HepG2 (cell line): ENCODE results near the gene OR10AD1. TPM values are rescaled to one million over a fixed set of nuclear protein-coding genes. Genes with fewer than 3 reads are reported as not detected.

ENCODE experiments used
- CENPBD1 ChIP-seq: sonication (generic); formaldehyde crosslinking; IDR thresholded peaks from 2 replicates; pipeline ENCODE4 v1.8.0; 2022; ENCODE audit warnings: missing genetic modification reagents, low read depth, mild to moderate bottlenecking, borderline replicate concordance
- CSRNP2 ChIP-seq: sonication (generic); formaldehyde crosslinking; conservative IDR thresholded peaks from 2 replicates; pipeline ENCODE4 v1.8.0; 2022; ENCODE audit warnings: low read depth, missing genetic modification reagents
- GATAD1 ChIP-seq: IDR thresholded peaks from 2 replicates; pipeline ENCODE4 v1.6.1; 2016; ENCODE audit warnings: missing genetic modification reagents, missing compliant biosample characterization
- GMEB2 ChIP-seq: IDR thresholded peaks from 2 replicates; pipeline ENCODE4 v1.6.1; 2016; ENCODE audit warnings: missing biosample characterization, missing genetic modification reagents, low read depth
- GPBP1L1 ChIP-seq: sonication (generic); formaldehyde crosslinking; IDR thresholded peaks from 2 replicates; pipeline ENCODE4 v1.5.0; 2020; ENCODE audit warnings: mild to moderate bottlenecking, missing genetic modification reagents
- JARID2 ChIP-seq: sonication (generic); formaldehyde crosslinking; IDR thresholded peaks from 2 replicates; pipeline ENCODE4 v1.8.1; 2023; ENCODE audit warnings: missing genetic modification reagents, inconsistent platforms; ENCODE audit not compliant: insufficient replicate concordance
- KIAA2018 ChIP-seq: sonication (generic); formaldehyde crosslinking; IDR thresholded peaks from 2 replicates; pipeline ENCODE4 v1.5.0; 2020; ENCODE audit warnings: mild to moderate bottlenecking, missing genetic modification reagents, borderline replicate concordance
- MBD4 ChIP-seq: IDR thresholded peaks from 2 replicates; pipeline ENCODE4 v1.6.1; 2012; ENCODE audit warnings: low read length, inconsistent platforms, borderline replicate concordance
- PRDM4 ChIP-seq: sonication (generic); formaldehyde crosslinking; IDR thresholded peaks from 2 replicates; pipeline ENCODE4 v1.9.0; 2021; ENCODE audit warnings: missing genetic modification reagents, borderline replicate concordance
- PRPF4 ChIP-seq: fragments of 200-400 bp; formaldehyde crosslinking; IDR thresholded peaks from 2 replicates; pipeline ENCODE4 v1.6.1; 2016; ENCODE audit warnings: low read length, low read depth; ENCODE audit not compliant: poor library complexity, severe bottlenecking
- ZNF264 ChIP-seq: sonication (generic); formaldehyde crosslinking; IDR thresholded peaks from 2 replicates; pipeline ENCODE4 v1.4.0; 2020; ENCODE audit warnings: missing genetic modification reagents
- ZNF30 ChIP-seq: sonication (generic); formaldehyde crosslinking; IDR thresholded peaks from 2 replicates; pipeline ENCODE4 v1.5.0; 2020; ENCODE audit warnings: mild to moderate bottlenecking, missing genetic modification reagents
- polyA plus RNA-seq, 8 experiments: library from polyadenylated mRNA; depleted of rRNA in 3 of 8; stranded (reverse) in 7 of 8; unstranded in 1 of 8; fragments of >200 nt; fragmentation: Illumina TruSeq in 4 of 8; extraction: Trizol in 4 of 8; gene quantifications; 2 replicates each; pipeline versions ENCODE4 v1.2.1 to v1.2.3, GENCODE V29; 2011 to 2016; ENCODE audit warnings: low read depth in 4 of 8, missing spikeins in 1 of 8, mixed read lengths in 1 of 8; ENCODE audit not compliant: insufficient read depth in 1 of 8
- total RNA-seq, 5 experiments: library from RNA; depleted of rRNA; stranded (reverse); fragments of >200 nt; fragmentation: Illumina TruSeq; extraction: Trizol; gene quantifications; 2 replicates each; pipeline ENCODE4 v1.2.3, GENCODE V29; 2016; ENCODE audit warnings: low read depth in 1 of 5

Gene OR10AD1
- total and polyA plus RNA-seq, 2 of the 13 experiments (the other 11 are each of a cell fraction or from before 2014, with no cell fraction given), result not detected

- no peak for TF ChIP-seq PRDM4 (CRISPR knock-in tag)
- no peak for TF ChIP-seq CSRNP2 (CRISPR knock-in tag)
- TF ChIP-seq ZNF264 (CRISPR knock-in tag), result no peak
- no peak for TF ChIP-seq GMEB2 (CRISPR knock-in tag)
- no peak for TF ChIP-seq MBD4
- TF ChIP-seq GATAD1 (CRISPR knock-in tag), result no peak
- TF ChIP-seq CENPBD1 (CRISPR knock-in tag), result no peak
- TF ChIP-seq JARID2 (CRISPR knock-in tag), result no peak
- no peak for TF ChIP-seq KIAA2018
- no peak for TF ChIP-seq GPBP1L1 (CRISPR knock-in tag)
- TF ChIP-seq ZNF30, result no peak
- TF ChIP-seq PRPF4, result no peak
Measured at GRCh38 chr12:48180424-48180823, 22.7 kb downstream of the OR10AD1 start (continued).
